GM21619 (cell line): ENCODE measurements around the gene DBR1.
A peak's percentile ranks its signal among the peaks of the same experiment; 100 is the strongest.

Source experiments
- ATAC-seq: cut with Tn5 transposase; IDR thresholded peaks from one replicate; pipeline ENCODE4 v1.9.1; 2021; ENCODE audit not compliant: unreplicated experiment

The DBR1 gene, protein sequence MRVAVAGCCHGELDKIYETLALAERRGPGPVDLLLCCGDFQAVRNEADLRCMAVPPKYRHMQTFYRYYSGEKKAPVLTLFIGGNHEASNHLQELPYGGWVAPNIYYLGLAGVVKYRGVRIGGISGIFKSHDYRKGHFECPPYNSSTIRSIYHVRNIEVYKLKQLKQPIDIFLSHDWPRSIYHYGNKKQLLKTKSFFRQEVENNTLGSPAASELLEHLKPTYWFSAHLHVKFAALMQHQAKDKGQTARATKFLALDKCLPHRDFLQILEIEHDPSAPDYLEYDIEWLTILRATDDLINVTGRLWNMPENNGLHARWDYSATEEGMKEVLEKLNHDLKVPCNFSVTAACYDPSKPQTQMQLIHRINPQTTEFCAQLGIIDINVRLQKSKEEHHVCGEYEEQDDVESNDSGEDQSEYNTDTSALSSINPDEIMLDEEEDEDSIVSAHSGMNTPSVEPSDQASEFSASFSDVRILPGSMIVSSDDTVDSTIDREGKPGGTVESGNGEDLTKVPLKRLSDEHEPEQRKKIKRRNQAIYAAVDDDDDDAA

DNA sequence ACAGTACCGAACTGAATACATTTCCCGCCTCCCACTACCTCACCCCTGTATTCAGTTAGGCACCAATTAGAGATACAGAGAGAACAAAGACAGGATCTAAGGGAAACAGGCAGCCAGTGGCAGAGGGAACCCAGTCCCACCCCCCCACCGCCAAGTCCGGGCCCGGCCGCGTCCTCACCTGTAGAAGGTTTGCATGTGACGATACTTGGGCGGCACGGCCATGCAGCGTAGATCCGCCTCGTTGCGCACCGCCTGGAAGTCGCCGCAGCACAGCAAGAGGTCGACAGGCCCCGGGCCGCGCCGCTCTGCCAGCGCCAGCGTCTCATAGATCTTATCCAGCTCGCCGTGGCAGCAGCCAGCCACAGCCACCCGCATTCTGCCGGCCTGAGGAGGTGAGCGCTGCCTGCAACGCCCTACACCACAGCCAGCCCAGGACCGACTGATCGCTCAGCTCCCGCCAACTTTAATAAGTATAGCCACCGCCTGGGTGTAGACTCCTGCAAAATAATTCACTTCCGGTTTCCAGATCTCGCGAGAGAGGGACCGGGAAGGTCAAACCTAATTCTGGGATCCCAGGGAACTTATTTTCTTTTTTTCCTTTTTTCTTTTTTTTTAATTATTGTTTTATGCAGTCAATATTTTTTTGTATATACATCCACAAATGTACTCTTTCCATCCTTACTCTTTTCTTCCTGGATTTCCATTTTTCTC lies at the start of gene DBR1:
Gene DBR1 (minus strand): TSS at position 501 of the 711 bp plus-strand sequence. CDS start 126 bp downstream, at position 375.
- ATAC-seq = peak; percentile 91

GRCh38 chr3:138222942-138223287 lies 48.2 kb upstream of the DBR1 start:
- no peak for ATAC-seq

DNA sequence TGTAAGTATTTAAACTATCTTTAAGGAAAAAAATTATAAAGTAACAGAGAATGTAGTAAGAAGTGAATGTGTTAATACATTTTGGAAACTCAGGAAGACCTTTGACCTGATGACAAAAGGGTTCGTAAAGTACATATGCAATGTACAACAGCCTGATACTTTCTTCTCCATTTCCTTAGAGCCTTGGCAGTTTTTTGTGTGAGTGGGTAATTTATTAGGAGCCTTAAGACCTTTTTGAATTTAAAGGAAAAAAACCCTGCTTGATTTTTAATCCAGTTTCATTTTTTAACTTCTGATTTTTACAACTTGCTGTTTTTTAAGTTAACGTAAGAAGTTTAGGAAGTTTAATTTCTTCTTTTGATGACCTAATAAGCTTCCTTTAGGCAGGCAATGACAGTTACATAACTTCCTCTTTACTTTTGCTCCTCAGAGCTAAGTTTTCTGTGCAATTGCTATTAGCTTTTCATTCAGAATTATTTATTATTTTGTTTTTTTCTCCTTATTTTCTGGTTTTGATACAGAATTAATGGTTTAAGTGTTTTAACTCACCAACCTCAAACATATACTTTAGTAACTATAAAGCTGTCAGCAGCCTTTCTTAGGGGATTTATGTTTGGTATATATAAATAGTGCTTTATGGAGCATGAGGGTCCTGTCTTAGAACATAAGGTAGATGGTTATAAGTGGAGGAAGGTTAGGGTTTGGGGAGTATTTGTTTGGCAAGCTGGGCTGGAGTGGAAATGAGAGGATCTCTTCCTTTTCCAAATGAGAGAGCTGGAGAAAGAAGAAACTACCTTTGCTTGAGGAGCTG lies 47.6 kb upstream of the DBR1 start:
- ATAC-seq = no peak

- no peak for ATAC-seq
These were observed 46.1 kb upstream of the DBR1 start for GRCh38 chr3:138220788-138221187.

GRCh38 chr3:138220242-138220641 lies 45.5 kb upstream of the DBR1 start:
- ATAC-seq = no peak

DNA sequence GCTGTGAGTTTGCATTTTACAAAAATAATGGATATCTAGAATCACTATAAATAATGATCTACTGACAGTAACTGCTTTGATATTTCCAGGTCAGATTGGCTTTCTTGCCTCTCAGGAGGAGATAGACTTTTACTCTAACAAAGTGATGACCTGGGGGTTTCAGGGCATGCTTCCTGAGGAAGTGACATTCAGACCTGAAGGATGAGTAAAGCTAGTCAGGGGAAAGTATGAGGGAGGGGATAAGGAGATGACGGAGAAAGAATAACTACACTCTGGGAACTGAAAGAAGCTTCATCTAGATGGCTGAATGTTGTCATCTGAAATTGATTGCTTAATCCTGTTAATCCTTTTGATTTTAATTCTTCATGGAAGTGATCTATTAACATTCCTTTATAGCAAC lies 44.5 kb upstream of the DBR1 start:
- ATAC-seq = no peak

- ATAC-seq = no peak
These were observed 38.8 kb upstream of the DBR1 start for GRCh38 chr3:138213398-138214085.

- no peak for ATAC-seq
These were observed 35.8 kb upstream of the DBR1 start for GRCh38 chr3:138210528-138210927.

- ATAC-seq = no peak
These were observed 31.5 kb upstream of the DBR1 start for GRCh38 chr3:138206196-138206595.

DNA sequence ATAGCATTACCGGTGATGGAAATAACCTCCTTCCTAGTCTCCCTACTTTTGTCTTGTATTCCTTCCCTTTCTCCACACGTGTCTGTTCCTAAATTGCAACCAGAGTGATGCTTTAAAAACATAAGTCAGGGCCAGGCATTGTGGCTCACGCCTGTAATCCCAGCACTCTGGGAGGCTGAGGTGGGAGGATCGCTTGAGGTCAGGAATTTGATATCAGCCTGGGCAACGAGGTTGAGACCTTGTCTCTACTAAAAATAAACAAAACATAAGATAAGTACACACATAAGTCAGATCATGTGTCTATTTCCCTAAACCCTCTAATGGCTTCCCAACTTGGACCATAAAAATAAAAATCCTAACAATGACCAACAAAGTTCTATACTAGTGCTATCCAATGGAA lies 30.8 kb upstream of the DBR1 start:
- no peak for ATAC-seq

DNA sequence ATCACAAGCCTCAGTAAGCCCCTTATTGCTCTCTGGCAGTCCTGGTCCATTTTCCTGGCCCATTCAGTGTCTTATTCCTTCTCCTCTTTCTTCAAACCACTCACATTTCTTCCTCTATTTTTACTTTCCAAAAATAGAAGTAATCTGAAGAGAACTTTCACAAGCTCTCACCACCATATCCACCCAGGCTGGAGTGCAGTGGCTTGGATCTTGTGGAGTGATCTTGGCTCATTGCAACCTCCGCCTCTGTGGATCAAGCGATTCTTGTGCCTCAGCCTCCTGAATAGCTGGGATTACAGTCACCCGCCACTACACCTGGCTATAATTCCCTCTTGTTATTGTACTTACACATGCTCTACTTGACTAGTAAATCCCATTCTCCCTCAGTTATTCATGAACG lies 29.2 kb upstream of the DBR1 start:
- no peak for ATAC-seq

GRCh38 chr3:138202945-138203701 lies 28.4 kb upstream of the DBR1 start:
- no peak for ATAC-seq

DNA sequence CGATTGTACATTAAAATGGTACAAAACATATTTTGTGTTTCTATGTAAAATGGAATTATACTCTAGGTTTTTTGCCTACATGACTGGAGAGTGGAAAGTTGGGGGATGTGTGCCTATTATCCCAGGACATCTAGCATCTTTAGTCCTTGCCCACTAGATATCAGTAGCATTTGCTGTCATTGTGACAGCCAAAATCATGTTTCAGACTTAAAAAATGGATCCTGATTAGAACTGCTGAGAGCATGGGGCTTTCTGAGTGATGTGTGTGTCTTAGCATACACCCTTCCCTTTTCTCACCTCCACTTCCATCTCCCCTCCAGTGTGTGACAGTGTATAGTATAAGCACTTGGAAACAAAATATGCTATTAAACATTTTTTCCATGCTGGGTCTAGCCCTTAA lies 25.7 kb upstream of the DBR1 start:
- no peak for ATAC-seq

DNA sequence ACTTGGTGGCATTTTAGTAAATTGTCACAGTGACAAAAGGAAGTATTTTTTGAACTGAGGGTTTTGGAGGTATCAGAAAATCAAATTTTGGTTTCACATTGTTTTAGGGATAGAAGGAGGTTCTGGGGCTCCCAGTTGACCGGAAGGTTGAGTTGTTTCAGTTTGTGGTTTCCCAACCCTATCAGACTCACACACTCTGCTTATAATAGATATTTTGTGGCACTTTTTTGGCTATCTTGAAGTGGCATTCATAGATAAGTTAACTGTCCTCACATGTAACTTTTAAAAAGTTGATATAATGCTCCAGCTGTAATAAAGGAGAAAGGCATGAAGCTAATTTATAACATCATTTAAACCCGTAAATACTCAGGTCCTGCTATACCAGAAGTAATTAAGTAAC lies 25.1 kb upstream of the DBR1 start:
- ATAC-seq = no peak

- ATAC-seq = no peak
These were observed 22.8 kb upstream of the DBR1 start for GRCh38 chr3:138197524-138197923.

GRCh38 chr3:138197058-138197457 lies 22.3 kb upstream of the DBR1 start:
- no peak for ATAC-seq

- ATAC-seq = no peak
These were observed 21.3 kb upstream of the DBR1 start for GRCh38 chr3:138196023-138196422.

- ATAC-seq = no peak
These were observed 20.8 kb upstream of the DBR1 start for GRCh38 chr3:138195481-138195880.

DNA sequence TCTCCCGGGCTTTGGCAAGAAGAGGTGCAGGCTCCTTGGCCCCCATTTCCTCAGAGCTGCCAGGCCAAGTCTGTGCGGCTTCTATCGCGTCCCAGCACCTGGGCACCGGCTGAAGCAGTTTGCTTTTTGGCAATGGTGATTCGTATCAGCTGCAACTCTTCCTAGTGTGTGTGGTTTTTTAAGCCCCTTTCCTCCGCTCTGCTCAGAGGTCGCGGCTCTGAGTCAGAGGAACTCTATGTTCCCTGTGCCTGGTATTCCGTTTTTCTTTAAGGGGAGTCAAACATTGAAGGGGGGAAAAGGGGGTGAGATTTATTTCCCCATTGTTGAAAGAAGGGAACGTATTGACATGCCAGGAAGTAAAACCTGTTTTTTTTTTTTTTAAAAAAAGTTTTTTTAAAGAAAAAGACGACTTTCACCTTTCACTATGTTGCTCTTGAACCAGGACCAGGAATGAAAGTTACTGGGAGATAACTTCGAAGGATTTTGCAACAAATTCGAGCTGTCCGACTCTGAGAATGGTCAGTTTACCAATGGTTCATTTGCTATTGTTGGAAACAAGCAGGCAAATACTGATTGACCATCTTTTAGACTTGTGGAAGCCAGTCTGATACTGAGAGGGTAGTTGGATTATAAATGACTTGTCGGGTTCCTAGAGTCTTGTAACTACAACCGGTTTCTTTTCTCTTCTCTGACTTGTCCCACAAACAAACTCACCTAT lies 13.5 kb upstream of the DBR1 start:
- no peak for ATAC-seq
